Fibroblast of pulmonary artery (primary cell): Measurements from ENCODE around the gene DFFB.

Experiments
- DNase-seq: peaks from one replicate; pipeline ENCODE4 v3.0.0-alpha.2; 2010; ENCODE audit warnings: low read depth
- H3K4me3 ChIP-seq: replicated peaks from 2 replicates; pipeline ENCODE4 v1.5.1; 2011; ENCODE audit warnings: low read depth, mild to moderate bottlenecking, control low read depth, low read length, moderate library complexity
- CTCF ChIP-seq: IDR thresholded peaks from 2 replicates; pipeline ENCODE4 v1.5.1; 2011; ENCODE audit warnings: mild to moderate bottlenecking, control low read depth, low read length, inconsistent platforms; ENCODE audit errors: missing control alignments

DFFB gene

DNA sequence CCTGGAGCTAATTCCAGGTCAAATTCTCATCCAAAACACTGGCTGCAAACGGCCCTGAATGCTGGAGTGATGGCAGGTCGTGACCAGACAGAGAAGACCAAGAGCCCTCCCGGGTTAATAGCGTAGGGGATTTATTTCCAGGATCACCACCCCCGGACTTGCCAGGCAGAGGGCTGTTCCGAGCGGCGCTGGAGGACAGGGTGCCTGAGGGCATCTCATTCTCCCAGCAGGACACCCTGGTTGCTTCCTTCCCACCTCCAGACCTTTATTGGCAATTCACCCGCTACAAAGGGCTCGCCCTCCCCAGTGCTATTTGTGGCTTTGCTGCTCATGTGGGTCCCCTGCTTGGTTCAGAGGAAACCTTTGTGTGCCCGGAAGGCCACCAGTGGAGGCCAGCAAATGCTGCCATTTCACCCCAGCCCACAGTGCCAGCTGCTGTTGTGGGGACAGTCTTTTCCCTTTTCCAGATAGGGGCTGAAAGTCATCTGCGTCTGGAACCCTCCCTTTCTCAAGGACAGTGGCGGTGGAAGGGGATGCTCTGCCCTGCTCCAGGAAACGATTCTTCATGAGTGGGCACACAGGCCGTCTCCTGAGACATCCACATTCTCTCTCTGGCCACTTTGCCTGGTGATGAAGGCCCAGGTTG lies 61.8 kb downstream of the DFFB start:
- H3K4me3 ChIP-seq: no peak overlapping the region
- DNase-seq: no peak
- no peak for TF ChIP-seq CTCF

- TF ChIP-seq CTCF: no peak
- no peak overlapping the region for H3K4me3 ChIP-seq
- DNase-seq: no peak
Measured at GRCh38 chr1:3919706-3920105, 62.4 kb downstream of the DFFB start.

DNA sequence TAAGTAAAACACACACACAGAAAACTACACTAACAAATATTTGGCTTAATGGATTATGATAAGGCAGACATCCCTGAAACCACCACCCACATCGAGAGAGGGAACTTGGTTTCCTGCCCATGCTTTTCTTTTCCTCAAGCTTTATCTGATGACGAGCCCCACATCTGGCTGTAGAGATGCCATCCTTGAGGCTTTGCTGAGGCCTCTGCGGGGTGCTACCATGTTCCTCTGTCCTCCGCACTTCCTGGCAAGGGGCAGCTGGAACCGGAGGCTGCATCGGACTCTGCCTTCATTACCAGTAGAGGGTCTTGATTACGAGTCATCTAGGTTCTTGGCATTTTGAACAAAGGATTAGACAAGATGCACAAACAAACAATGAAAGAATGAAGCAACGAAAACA lies 64.5 kb downstream of the DFFB start:
- no peak for DNase-seq
- no peak overlapping the region for H3K4me3 ChIP-seq
- TF ChIP-seq CTCF: no peak

- H3K4me3 ChIP-seq: no peak overlapping the region
- no peak for TF ChIP-seq CTCF
- no peak for DNase-seq
Measured at GRCh38 chr1:3922201-3922725, 65.0 kb downstream of the DFFB start.

- DNase-seq: no peak
- no peak for TF ChIP-seq CTCF
- no peak overlapping the region for H3K4me3 ChIP-seq
Measured at GRCh38 chr1:3922851-3923250, 65.6 kb downstream of the DFFB start.

- TF ChIP-seq CTCF: no peak
- DNase-seq: no peak
- no peak overlapping the region for H3K4me3 ChIP-seq
Measured at GRCh38 chr1:3923378-3924185, 66.3 kb downstream of the DFFB start.
